Brain microvascular endothelial cell (primary cell): ENCODE measurements around the gene ANO10.

ENCODE experiments used
- DNase-seq: peaks from one replicate; pipeline ENCODE4 v3.0.0-alpha.2; 2020
- H3K27ac ChIP-seq: fragments of 250-450 bp; sonication (Bioruptor Pico); 2 replicates; pipeline ENCODE4 v1.5.1; 2020; ENCODE audit warnings: mild to moderate bottlenecking, moderate library complexity
- H3K27me3 ChIP-seq: fragments of 250-450 bp; sonication (Bioruptor Pico); replicated peaks from 2 replicates; pipeline ENCODE4 v1.5.1; 2020; ENCODE audit warnings: mild to moderate bottlenecking
- H3K36me3 ChIP-seq: fragments of 250-450 bp; sonication (Bioruptor Pico); replicated peaks from 2 replicates; pipeline ENCODE4 v1.5.1; 2020; ENCODE audit warnings: mild to moderate bottlenecking
- H3K4me3 ChIP-seq: 2 replicates; pipeline ENCODE4 v1.5.1; 2011; ENCODE audit warnings: low read depth, mild to moderate bottlenecking, control low read depth, low read length, moderate library complexity
- in situ Hi-C: cut with HindIII; loops from 2 replicates; pipeline ENCODE4 v1.10.0; 2017; ENCODE audit warnings: low sequenced_read_pairs, low pct_ligation_motif_present
- TF ChIP-seq, protein P1 (sequence below): IDR thresholded peaks from 2 replicates; pipeline ENCODE4 v1.5.1; 2011; ENCODE audit warnings: low read depth, mild to moderate bottlenecking, moderate library complexity, low read length, control low read depth, inconsistent platforms; ENCODE audit errors: missing control alignments

The ANO10 gene

DNA sequence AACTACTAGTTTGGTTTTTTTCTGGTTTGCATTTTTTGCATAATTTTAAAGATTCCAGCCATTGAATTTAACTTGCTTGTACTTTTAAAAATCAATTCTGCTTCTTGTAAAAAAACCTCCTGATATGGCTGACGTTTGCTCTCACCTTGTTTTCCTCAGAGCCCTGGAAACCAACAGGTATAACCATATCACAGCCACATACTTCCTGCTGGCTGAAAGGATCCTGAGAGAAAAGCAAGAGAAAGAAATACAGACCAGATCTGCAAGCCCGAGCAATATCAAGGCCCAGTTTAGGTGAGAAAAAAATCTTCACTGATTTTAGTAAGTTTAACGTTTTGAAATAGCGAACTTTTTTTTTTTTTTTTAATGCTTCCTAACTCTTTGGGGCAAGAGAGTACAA is 278.6 kb downstream of the ANO10 start:
- no peak for DNase-seq
- no peak overlapping the region for H3K27ac ChIP-seq
- H3K36me3 ChIP-seq: peaks cover 35% of the 10 kb centered on the region

GRCh38 chr3:43341788-43342187 is 280.0 kb downstream of the ANO10 start:
- in situ Hi-C loops: no loop called here
- H3K27ac ChIP-seq: no peak overlapping the region

More for the DNA sequence above, 278.6 kb downstream of the ANO10 start:
- in situ Hi-C loops: no loop called here
- Histone ChIP-seq H3K27me3 (no peaks in the 10 kb centered on the region), H3K4me3 (no peak overlapping the region)
- TF ChIP-seq, protein P1, sequence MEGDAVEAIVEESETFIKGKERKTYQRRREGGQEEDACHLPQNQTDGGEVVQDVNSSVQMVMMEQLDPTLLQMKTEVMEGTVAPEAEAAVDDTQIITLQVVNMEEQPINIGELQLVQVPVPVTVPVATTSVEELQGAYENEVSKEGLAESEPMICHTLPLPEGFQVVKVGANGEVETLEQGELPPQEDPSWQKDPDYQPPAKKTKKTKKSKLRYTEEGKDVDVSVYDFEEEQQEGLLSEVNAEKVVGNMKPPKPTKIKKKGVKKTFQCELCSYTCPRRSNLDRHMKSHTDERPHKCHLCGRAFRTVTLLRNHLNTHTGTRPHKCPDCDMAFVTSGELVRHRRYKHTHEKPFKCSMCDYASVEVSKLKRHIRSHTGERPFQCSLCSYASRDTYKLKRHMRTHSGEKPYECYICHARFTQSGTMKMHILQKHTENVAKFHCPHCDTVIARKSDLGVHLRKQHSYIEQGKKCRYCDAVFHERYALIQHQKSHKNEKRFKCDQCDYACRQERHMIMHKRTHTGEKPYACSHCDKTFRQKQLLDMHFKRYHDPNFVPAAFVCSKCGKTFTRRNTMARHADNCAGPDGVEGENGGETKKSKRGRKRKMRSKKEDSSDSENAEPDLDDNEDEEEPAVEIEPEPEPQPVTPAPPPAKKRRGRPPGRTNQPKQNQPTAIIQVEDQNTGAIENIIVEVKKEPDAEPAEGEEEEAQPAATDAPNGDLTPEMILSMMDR: no peak

DNA sequence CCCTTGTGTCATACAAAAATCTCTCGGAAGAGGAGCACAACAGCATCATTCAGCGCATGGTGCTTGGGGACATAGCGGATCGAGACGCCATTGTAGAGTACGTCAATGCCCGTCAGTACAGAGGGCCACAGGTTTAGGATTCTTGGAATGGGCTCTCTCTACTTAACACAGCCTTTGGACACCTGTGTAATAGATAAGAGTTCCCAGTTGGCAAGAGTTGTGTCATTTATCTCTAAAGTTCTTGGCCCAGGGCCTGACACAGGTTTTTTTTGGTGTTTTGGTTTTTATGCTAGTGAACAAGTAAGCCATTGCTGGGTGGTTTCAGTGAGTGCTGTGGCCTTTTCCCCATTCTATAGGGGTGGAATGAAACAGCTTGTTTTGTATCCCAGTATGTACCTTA is 281.4 kb downstream of the ANO10 start:
- no peak for DNase-seq
- TF ChIP-seq, protein P1: no peak
- Histone ChIP-seq H3K27ac (no peak overlapping the region), H3K4me3 (no peak overlapping the region), H3K36me3 (peaks cover 34% of the 10 kb centered on the region), H3K27me3 (no peaks in the 10 kb centered on the region)
- in situ Hi-C loops: no loop called here

More at GRCh38 chr3:43341788-43342187, 280.0 kb downstream of the ANO10 start:
- TF ChIP-seq, protein P1: no peak
- Histone ChIP-seq H3K4me3 (no peak overlapping the region), H3K27me3 (no peaks in the 10 kb centered on the region), H3K36me3 (peaks cover 34% of the 10 kb centered on the region)
- DNase-seq: no peak

GRCh38 chr3:43338295-43338694 is 283.5 kb downstream of the ANO10 start:
- TF ChIP-seq, protein P1: no peak
- DNase-seq: no peak

DNA sequence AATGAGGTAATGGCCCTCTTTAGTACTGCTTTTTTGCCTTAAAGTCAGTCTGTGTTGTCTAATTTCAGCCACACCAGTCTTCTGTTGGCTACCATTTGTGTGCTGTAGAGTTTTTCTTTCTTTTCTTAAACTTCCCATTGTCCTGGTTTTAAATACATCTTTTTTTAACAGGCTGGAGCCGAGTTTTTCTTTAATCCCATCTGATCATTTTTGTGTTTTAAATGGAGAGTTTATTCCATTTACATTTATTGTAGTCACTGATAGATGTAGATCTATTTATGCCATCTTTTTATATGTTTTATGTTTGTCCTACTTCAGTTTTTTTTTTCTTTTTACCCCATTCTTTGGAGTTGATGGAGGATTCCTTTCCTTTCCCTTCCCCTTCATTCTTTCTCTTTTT is 286.0 kb downstream of the ANO10 start:
- H3K27me3 ChIP-seq: no peaks in the 10 kb centered on the region
- TF ChIP-seq, protein P1: no peak
- no peak overlapping the region for H3K27ac ChIP-seq
- in situ Hi-C loops: no loop called here
- H3K4me3 ChIP-seq: no peak overlapping the region
- DNase-seq: no peak
- peaks cover 14% of the 10 kb centered on the region for H3K36me3 ChIP-seq

More at GRCh38 chr3:43338295-43338694, 283.5 kb downstream of the ANO10 start:
- H3K4me3 ChIP-seq: no peak overlapping the region
- in situ Hi-C loops: no loop called here
- no peaks in the 10 kb centered on the region for H3K27me3 ChIP-seq
- no peak overlapping the region for H3K27ac ChIP-seq
- peaks cover 28% of the 10 kb centered on the region for H3K36me3 ChIP-seq

DNA sequence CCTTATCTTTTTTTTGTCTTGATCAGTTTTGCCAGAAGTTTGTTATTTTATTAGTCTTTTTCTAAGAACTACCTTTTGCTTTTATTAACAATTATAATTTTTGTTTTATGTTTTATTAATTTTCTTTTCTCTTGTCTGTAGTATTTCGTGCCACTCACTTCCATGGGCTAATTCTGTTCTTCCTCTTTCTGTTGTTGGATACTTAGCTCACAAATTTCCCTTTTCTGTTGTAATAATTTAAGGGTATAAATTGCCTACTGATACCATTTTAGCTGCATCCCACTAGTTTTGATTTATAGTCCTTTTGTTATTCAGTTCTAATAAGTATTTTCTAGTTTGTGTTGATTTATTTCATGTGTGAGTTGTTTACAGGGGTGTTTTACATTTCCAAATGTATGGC is 286.8 kb downstream of the ANO10 start:
- peaks cover 14% of the 10 kb centered on the region for H3K36me3 ChIP-seq
- in situ Hi-C loops: no loop called here
- no peak overlapping the region for H3K27ac ChIP-seq
- TF ChIP-seq, protein P1: no peak
- no peaks in the 10 kb centered on the region for H3K27me3 ChIP-seq
- DNase-seq: no peak
- H3K4me3 ChIP-seq: no peak overlapping the region
